ENCODE data around the gene MED13L. TPM values are rescaled to one million over a fixed set of nuclear protein-coding genes. Genes with fewer than 3 reads are reported as not detected.
A peak's percentile ranks its signal among the peaks of the same experiment; 100 is the strongest.

MED13L gene
- total RNA-seq, 1 experiment from 2014 or later, result 89.0 TPM

GRCh38 chr12:116150001-116150400, 127.5 kb downstream of the MED13L start:
- DNase-seq, result no peak
- no peaks in the 10 kb centered on the region for H3K9me3 Mint-ChIP-seq (ENCODE audit: low read depth, unreplicated experiment)
- no peak overlapping the region for H3K4me3 Mint-ChIP-seq (ENCODE audit: low read depth, unreplicated experiment)
- H3K4me1 Mint-ChIP-seq (ENCODE audit: low read depth, unreplicated experiment), result peaks cover 33% of the 10 kb centered on the region
- intact Hi-C loops (cut with micrococcal nuclease; ENCODE audit: unreplicated experiment), result no loop called here
- no peak overlapping the region for H3K27ac Mint-ChIP-seq (ENCODE audit: unreplicated experiment)
- CTCF ChIA-PET, result interaction anchor here (0.7 to 1.8 kb wide), 2 partner anchors 14 to 15 kb away, joined by 3 to 4 read pairs; no protein-coding TSS in a partner anchor
- H3K36me3 Mint-ChIP-seq (ENCODE audit: insufficient read depth, unreplicated experiment), result no peaks in the 10 kb centered on the region
- TF ChIP-seq CTCF (IDR thresholded peaks at IDR 0.05; ENCODE audit: unreplicated experiment), result no peak
- H3K27me3 Mint-ChIP-seq (ENCODE audit: unreplicated experiment), result no peaks in the 10 kb centered on the region
- no TSS peak for BruUV-seq (replicated peaks)

- peak; percentile 28 for DNase-seq
- peaks cover 45% of the 10 kb centered on the region for H3K4me1 Mint-ChIP-seq (ENCODE audit: low read depth, unreplicated experiment)
These were observed 128.6 kb downstream of the MED13L start for GRCh38 chr12:116148844-116149243.

DNA sequence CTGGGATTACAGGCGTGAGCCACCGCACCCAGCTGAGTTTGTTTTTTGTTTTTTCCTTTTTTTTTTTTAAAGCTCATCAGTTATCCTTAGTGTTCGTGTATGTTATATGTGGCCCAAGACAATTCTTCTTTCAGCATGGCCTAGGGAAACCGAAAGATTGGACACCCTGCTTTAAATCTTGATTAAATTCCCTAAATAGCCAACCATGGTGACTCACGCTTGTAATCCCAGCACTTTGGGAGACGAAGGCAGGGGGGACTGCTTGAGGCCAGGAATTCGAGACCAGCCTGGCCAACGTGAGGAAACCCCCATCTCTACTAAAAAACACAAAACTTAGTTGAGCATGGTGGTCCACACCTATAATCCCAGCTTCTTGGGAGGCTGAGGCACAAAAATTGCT, 131.1 kb downstream of the MED13L start:
- CTCF ChIA-PET, result interaction anchor here (0.5 kb wide), 1 partner anchor 279 kb away, joined by 4 read pairs; no protein-coding TSS in a partner anchor
- no peak overlapping the region for H3K4me3 Mint-ChIP-seq (ENCODE audit: low read depth, unreplicated experiment)
- H3K9me3 Mint-ChIP-seq (ENCODE audit: low read depth, unreplicated experiment), result no peaks in the 10 kb centered on the region
- BruUV-seq (replicated peaks), result no TSS peak
- TF ChIP-seq CTCF (IDR thresholded peaks at IDR 0.05; ENCODE audit: unreplicated experiment), result no peak
- no peak overlapping the region for H3K27ac Mint-ChIP-seq (ENCODE audit: unreplicated experiment)
- no peaks in the 10 kb centered on the region for H3K36me3 Mint-ChIP-seq (ENCODE audit: insufficient read depth, unreplicated experiment)
- no peaks in the 10 kb centered on the region for H3K27me3 Mint-ChIP-seq (ENCODE audit: unreplicated experiment)
- intact Hi-C loops (cut with micrococcal nuclease; ENCODE audit: unreplicated experiment), result loop anchor here (10.0 kb wide), 1 partner anchor 548 kb away; no protein-coding TSS in a partner anchor
- no peak for DNase-seq
- H3K4me1 Mint-ChIP-seq (ENCODE audit: low read depth, unreplicated experiment), result peaks cover 51% of the 10 kb centered on the region

More at GRCh38 chr12:116148844-116149243, 128.6 kb downstream of the MED13L start:
- Mint-ChIP-seq H3K36me3 (ENCODE audit: insufficient read depth, unreplicated experiment) (no peaks in the 10 kb centered on the region), H3K9me3 (ENCODE audit: low read depth, unreplicated experiment) (no peaks in the 10 kb centered on the region), H3K27ac (ENCODE audit: unreplicated experiment) (peak overlapping the region; percentile 18), H3K4me3 (ENCODE audit: low read depth, unreplicated experiment) (peak overlapping the region; percentile 1), H3K27me3 (ENCODE audit: unreplicated experiment) (no peaks in the 10 kb centered on the region)
- intact Hi-C loops (cut with micrococcal nuclease; ENCODE audit: unreplicated experiment), result loop anchor here (2.0 to 10.0 kb wide), 2 partner anchors 86 to 546 kb away; no protein-coding TSS in a partner anchor
- CTCF ChIA-PET, result interaction anchor here (1.8 kb wide), 1 partner anchor 15 kb away, joined by 4 read pairs; no protein-coding TSS in a partner anchor
- BruUV-seq (replicated peaks), result no TSS peak
- no peak for TF ChIP-seq CTCF (IDR thresholded peaks at IDR 0.05; ENCODE audit: unreplicated experiment)

DNA sequence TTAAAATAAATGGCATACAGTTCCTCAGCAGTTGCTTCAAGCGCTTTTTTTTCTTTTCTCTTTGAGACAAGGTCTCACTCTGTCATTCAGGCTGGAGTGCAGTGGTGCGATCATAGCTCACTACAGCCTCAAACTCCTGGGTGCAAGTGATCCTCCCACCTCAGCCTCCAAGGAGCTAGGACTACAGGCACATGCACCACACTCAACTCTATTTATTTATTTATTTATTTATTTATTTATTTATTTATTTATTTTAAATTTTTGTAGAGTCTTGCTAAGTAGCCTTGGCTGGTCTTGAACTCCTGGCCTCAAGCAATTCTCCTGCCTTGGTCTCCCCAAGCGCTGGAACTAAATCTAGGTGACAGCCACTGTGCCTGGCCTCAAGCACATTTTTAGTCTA, 132.0 kb downstream of the MED13L start:
- no peak for TF ChIP-seq CTCF (IDR thresholded peaks at IDR 0.05; ENCODE audit: unreplicated experiment)
- no TSS peak for BruUV-seq (replicated peaks)
- Mint-ChIP-seq H3K36me3 (ENCODE audit: insufficient read depth, unreplicated experiment) (no peaks in the 10 kb centered on the region), H3K4me3 (ENCODE audit: low read depth, unreplicated experiment) (no peak overlapping the region), H3K27me3 (ENCODE audit: unreplicated experiment) (no peaks in the 10 kb centered on the region), H3K4me1 (ENCODE audit: low read depth, unreplicated experiment) (peaks cover 54% of the 10 kb centered on the region), H3K9me3 (ENCODE audit: low read depth, unreplicated experiment) (no peaks in the 10 kb centered on the region), H3K27ac (ENCODE audit: unreplicated experiment) (no peak overlapping the region)
- CTCF ChIA-PET, result no interaction called here
- intact Hi-C loops (cut with micrococcal nuclease; ENCODE audit: unreplicated experiment), result loop anchor here (10.0 kb wide), 1 partner anchor 549 kb away; no protein-coding TSS in a partner anchor
- no peak for DNase-seq
